ENCODE measurements around the gene UST. TPM values are rescaled to one million over a fixed set of nuclear protein-coding genes. Genes with fewer than 3 reads are reported as not detected.

Gene UST
- total and polyA plus RNA-seq, 2 donors (not counting 1 experiment from before 2014, with no cell fraction given): 7.3 to 16.9 TPM

DNA sequence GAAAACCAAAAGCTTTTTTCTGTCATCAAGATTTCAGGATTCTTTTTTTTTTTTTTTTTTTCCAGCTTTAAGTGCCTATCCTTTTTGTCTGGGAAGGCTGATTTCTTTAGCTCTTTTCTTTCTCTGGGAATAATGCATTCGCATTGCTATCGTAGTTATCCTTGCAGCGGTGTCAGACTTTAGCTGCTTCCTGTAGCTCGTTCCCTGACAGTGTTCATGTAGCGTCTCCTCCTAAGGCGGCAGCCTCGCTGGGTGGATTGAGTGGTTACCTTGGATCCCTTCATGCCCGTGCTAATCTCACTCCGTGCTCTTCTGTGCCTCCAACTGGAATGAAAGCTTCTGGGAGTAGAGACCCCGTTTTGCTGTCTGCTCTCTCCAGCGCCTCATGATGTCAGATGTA lies 43.1 kb downstream of the UST start:
- H3K9me3 ChIP-seq (ENCODE audit: control extremely low read depth in 1 of 3, control insufficient read depth in 2 of 3, insufficient read depth in 1 of 3, low read length in 2 of 3): peaks cover 3 to 8% (median 5%) of the 10 kb centered on the region in 3 donors
- no peak overlapping the region for H3K9ac ChIP-seq (ENCODE audit: low read length)
- H3K4me3 ChIP-seq (ENCODE audit: control extremely low read depth in 1 of 5, extremely low read depth in 1 of 5, insufficient read depth in 1 of 5, low read depth in 2 of 5, low read length in 4 of 5): no peak overlapping the region
- H3K4me1 ChIP-seq (ENCODE audit: control insufficient read depth in 2 of 2, insufficient read depth in 2 of 2, low read length in 2 of 2): peaks cover 17 to 19% of the 10 kb centered on the region in 2 donors
- no peak for ATAC-seq (ENCODE audit: low read depth)
- H3K36me3 ChIP-seq (replicated peaks in 1 of 2; ENCODE audit: control extremely low read depth in 1 of 2, control insufficient read depth in 1 of 2, extremely low read depth in 1 of 2, insufficient read depth in 2 of 2, low read length in 1 of 2): no peaks in the 10 kb centered on the region
- CTCF ChIA-PET: interaction anchor here (1.3 kb wide), 1 partner anchor 227 kb away, joined by 3 read pairs; no protein-coding TSS in a partner anchor
- Mint-ChIP-seq H3K9me3 (ENCODE audit: insufficient read depth) (peaks cover 2% of the 10 kb centered on the region), H3K27me3 (no peaks in the 10 kb centered on the region), H3K27ac (no peak overlapping the region), H3K4me3 (no peak overlapping the region), H3K4me1 (peaks cover 38% of the 10 kb centered on the region)
- H3K27me3 ChIP-seq (replicated peaks in 1 of 4; ENCODE audit: control extremely low read depth in 1 of 4, control insufficient read depth in 3 of 4, insufficient read depth in 4 of 4, low read length in 3 of 4): no peaks in the 10 kb centered on the region
- peaks cover 99% of the 10 kb centered on the region for H3K79me2 ChIP-seq (ENCODE audit: control insufficient read depth, insufficient read depth, low read length)
- peaks cover 20% of the 10 kb centered on the region for H4K20me1 ChIP-seq (ENCODE audit: control insufficient read depth, insufficient read depth, low read length, poor library complexity, severe bottlenecking)
- H3K4me2 ChIP-seq (replicated peaks; ENCODE audit: low read depth, low read length, poor library complexity, severe bottlenecking): no peak overlapping the region
- DNase-seq: no peak
- POLR2A ChIA-PET: interaction anchor here (0.6 kb wide), 1 partner anchor 63 kb away, joined by 4 read pairs; no protein-coding TSS in a partner anchor
- no peak for TF ChIP-seq EZH2 (IDR thresholded peaks at IDR 0.05; ENCODE audit: borderline replicate concordance, insufficient read depth, low read depth, low read length, poor library complexity, severe bottlenecking)
- TF ChIP-seq, protein P1, sequence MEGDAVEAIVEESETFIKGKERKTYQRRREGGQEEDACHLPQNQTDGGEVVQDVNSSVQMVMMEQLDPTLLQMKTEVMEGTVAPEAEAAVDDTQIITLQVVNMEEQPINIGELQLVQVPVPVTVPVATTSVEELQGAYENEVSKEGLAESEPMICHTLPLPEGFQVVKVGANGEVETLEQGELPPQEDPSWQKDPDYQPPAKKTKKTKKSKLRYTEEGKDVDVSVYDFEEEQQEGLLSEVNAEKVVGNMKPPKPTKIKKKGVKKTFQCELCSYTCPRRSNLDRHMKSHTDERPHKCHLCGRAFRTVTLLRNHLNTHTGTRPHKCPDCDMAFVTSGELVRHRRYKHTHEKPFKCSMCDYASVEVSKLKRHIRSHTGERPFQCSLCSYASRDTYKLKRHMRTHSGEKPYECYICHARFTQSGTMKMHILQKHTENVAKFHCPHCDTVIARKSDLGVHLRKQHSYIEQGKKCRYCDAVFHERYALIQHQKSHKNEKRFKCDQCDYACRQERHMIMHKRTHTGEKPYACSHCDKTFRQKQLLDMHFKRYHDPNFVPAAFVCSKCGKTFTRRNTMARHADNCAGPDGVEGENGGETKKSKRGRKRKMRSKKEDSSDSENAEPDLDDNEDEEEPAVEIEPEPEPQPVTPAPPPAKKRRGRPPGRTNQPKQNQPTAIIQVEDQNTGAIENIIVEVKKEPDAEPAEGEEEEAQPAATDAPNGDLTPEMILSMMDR (IDR thresholded peaks at IDR 0.05): no peak
- no peak overlapping the region for H3K27ac ChIP-seq (ENCODE audit: low read length in 2 of 2)
- 91% methylated on average over 9 of the region's 11 CpGs for WGBS (ENCODE audit: insufficient coverage)
- no peak overlapping the region for H2AFZ ChIP-seq (ENCODE audit: insufficient read depth, low read depth, low read length, poor library complexity, severe bottlenecking)
- intact Hi-C loops (cut with micrococcal nuclease): loop anchor here (5.0 kb wide), 1 partner anchor 33 kb away; no protein-coding TSS in a partner anchor

DNA sequence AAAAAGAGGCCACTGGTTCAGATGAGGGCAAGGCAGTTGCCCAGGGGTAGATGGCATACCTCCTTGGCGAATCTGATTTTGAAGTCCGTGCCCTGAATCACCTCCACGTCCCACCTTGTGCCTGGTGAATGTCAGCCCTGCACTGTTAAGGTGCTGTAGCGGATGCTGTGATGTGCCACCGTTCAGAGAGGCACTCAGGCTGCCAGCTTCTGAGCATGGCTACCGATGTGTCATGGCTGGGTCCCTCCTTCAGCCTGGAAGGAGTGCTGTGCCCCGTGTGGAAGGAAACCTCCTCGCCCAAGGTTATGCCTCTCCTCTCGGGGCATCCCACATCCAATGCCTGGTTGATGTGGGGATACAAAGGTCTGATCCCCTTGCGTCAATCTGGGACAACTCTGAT lies 43.6 kb downstream of the UST start:
- H2AFZ ChIP-seq (ENCODE audit: insufficient read depth, low read depth, low read length, poor library complexity, severe bottlenecking): no peak overlapping the region
- no peak overlapping the region for H3K9ac ChIP-seq (ENCODE audit: low read length)
- no peaks in the 10 kb centered on the region for H3K27me3 ChIP-seq (replicated peaks in 1 of 4; ENCODE audit: control extremely low read depth in 1 of 4, control insufficient read depth in 3 of 4, insufficient read depth in 4 of 4, low read length in 3 of 4)
- H3K36me3 ChIP-seq (replicated peaks in 1 of 2; ENCODE audit: control extremely low read depth in 1 of 2, control insufficient read depth in 1 of 2, extremely low read depth in 1 of 2, insufficient read depth in 2 of 2, low read length in 1 of 2): no peaks in the 10 kb centered on the region
- 96% methylated on average over 10 of the region's 10 CpGs for WGBS (ENCODE audit: insufficient coverage)
- H4K20me1 ChIP-seq (ENCODE audit: control insufficient read depth, insufficient read depth, low read length, poor library complexity, severe bottlenecking): peaks cover 20% of the 10 kb centered on the region
- no peak overlapping the region for H3K4me3 ChIP-seq (ENCODE audit: control extremely low read depth in 1 of 5, extremely low read depth in 1 of 5, insufficient read depth in 1 of 5, low read depth in 2 of 5, low read length in 4 of 5)
- Mint-ChIP-seq H3K9me3 (ENCODE audit: insufficient read depth) (peaks cover 2% of the 10 kb centered on the region), H3K4me1 (peaks cover 42% of the 10 kb centered on the region), H3K27ac (no peak overlapping the region), H3K4me3 (no peak overlapping the region), H3K27me3 (no peaks in the 10 kb centered on the region)
- peaks cover 99% of the 10 kb centered on the region for H3K79me2 ChIP-seq (ENCODE audit: control insufficient read depth, insufficient read depth, low read length)
- TF ChIP-seq, protein P1 (IDR thresholded peaks at IDR 0.05): no peak
- no peak for TF ChIP-seq EZH2 (IDR thresholded peaks at IDR 0.05; ENCODE audit: borderline replicate concordance, insufficient read depth, low read depth, low read length, poor library complexity, severe bottlenecking)
- H3K9me3 ChIP-seq (ENCODE audit: control extremely low read depth in 1 of 3, control insufficient read depth in 2 of 3, insufficient read depth in 1 of 3, low read length in 2 of 3): peaks cover 3 to 8% (median 5%) of the 10 kb centered on the region in 3 donors
- H3K4me1 ChIP-seq (ENCODE audit: control insufficient read depth in 2 of 2, insufficient read depth in 2 of 2, low read length in 2 of 2): peaks cover 18 to 22% of the 10 kb centered on the region in 2 donors
- intact Hi-C loops (cut with micrococcal nuclease): loop anchor here (5.0 kb wide), 1 partner anchor 33 kb away; no protein-coding TSS in a partner anchor
- no peak overlapping the region for H3K27ac ChIP-seq (ENCODE audit: low read length in 2 of 2)
- ChIA-PET CTCF (interaction anchor here (1.3 kb wide), 1 partner anchor 227 kb away, joined by 3 read pairs; no protein-coding TSS in a partner anchor), POLR2A (interaction anchor here (0.6 kb wide), 1 partner anchor 62 kb away, joined by 4 read pairs; no protein-coding TSS in a partner anchor)
- peak overlapping the region; percentile 36 for H3K4me2 ChIP-seq (replicated peaks; ENCODE audit: low read depth, low read length, poor library complexity, severe bottlenecking)
- no peak for ATAC-seq (ENCODE audit: low read depth)
- no peak for DNase-seq
